ENCODE measurements around the gene IGSF1.

IGSF1 gene

GRCh38 chrX:131288738-131289511 lies at the start of gene IGSF1:
Gene IGSF1, minus strand, starts transcription at chrX:131289306. Its CDS starts 2,632 bp downstream, at chrX:131286674.
- peak; percentile 36 for DNase-seq

- DNase-seq, result no peak
Measured at GRCh38 chrX:131332331-131332730, 43.2 kb upstream of the IGSF1 start.

GRCh38 chrX:131331152-131331551 lies 42.0 kb upstream of the IGSF1 start:
- no peak for DNase-seq

- DNase-seq, result no peak
Measured at GRCh38 chrX:131330735-131331134, 41.6 kb upstream of the IGSF1 start.

GRCh38 chrX:131322651-131323050 lies 33.5 kb upstream of the IGSF1 start:
- peak; percentile 6 for DNase-seq

GRCh38 chrX:131317326-131317725 lies 28.2 kb upstream of the IGSF1 start:
- DNase-seq, result no peak

- peak; percentile 0 for DNase-seq
Measured at GRCh38 chrX:131316260-131316659, 27.2 kb upstream of the IGSF1 start.

- DNase-seq, result no peak
Measured at GRCh38 chrX:131308980-131309379, 19.9 kb upstream of the IGSF1 start.

GRCh38 chrX:131306601-131307000 lies 17.5 kb upstream of the IGSF1 start:
- no peak for DNase-seq

- peak; percentile 11 for DNase-seq
Measured at GRCh38 chrX:131305926-131306325, 16.8 kb upstream of the IGSF1 start.

- DNase-seq, result no peak
Measured at GRCh38 chrX:131302701-131303100, 13.6 kb upstream of the IGSF1 start.

- DNase-seq, result no peak
Measured at GRCh38 chrX:131301155-131301554, 12.0 kb upstream of the IGSF1 start.

- DNase-seq, result no peak
Measured at GRCh38 chrX:131298846-131299245, 9.7 kb upstream of the IGSF1 start.

- DNase-seq, result no peak
Measured at GRCh38 chrX:131298036-131298435, 8.9 kb upstream of the IGSF1 start.

- DNase-seq, result no peak
Measured at GRCh38 chrX:131289527-131289926, 421 bp upstream of the IGSF1 start.

- no peak for DNase-seq
Measured at GRCh38 chrX:131288188-131288587, 918 bp downstream of the IGSF1 start.

- no peak for DNase-seq
Measured at GRCh38 chrX:131287560-131288179, 1.4 kb downstream of the IGSF1 start.

- DNase-seq, result no peak
Measured at GRCh38 chrX:131279617-131280016, 9.5 kb downstream of the IGSF1 start.

GRCh38 chrX:131279197-131279596 lies 9.9 kb downstream of the IGSF1 start:
- DNase-seq, result no peak

GRCh38 chrX:131277543-131278136 lies 11.5 kb downstream of the IGSF1 start:
- no peak for DNase-seq

- DNase-seq, result no peak
Measured at GRCh38 chrX:131273011-131273410, 16.1 kb downstream of the IGSF1 start.

- DNase-seq, result no peak
Measured at GRCh38 chrX:131271826-131272225, 17.3 kb downstream of the IGSF1 start.

GRCh38 chrX:131271274-131271673 lies 17.8 kb downstream of the IGSF1 start:
- no peak for DNase-seq

- DNase-seq, result no peak
Measured at GRCh38 chrX:131270080-131270479, 19.0 kb downstream of the IGSF1 start.
